Esophagus muscularis mucosa (tissue), 4 donors: ENCODE results near the gene MELTF.

ENCODE experiments used
- EP300 ChIP-seq: sonication (generic); formaldehyde crosslinking; IDR thresholded peaks from one replicate; pipeline ENCODE4 v1.6.1; 2017; ENCODE audit warnings: antibody characterized with exemption
- POLR2A ChIP-seq: fragments of 450-650 bp; IDR thresholded peaks from one replicate; pipeline ENCODE4 v1.6.1; 2017; ENCODE audit warnings: antibody characterized with exemption, moderate library complexity, mild to moderate bottlenecking, low read depth
- POLR2AphosphoS5 ChIP-seq, 2 donors: sonication (generic); formaldehyde crosslinking; IDR thresholded peaks; one replicate each; pipeline ENCODE4 v1.6.1; 2017; ENCODE audit warnings: antibody characterized with exemption in 2 of 2
- TF ChIP-seq, protein P1 (sequence below), 3 experiments: fragments of 200-600 bp in 2 of 3; fragments of 450-650 bp in 1 of 3; sonication (generic) in 2 of 3; IDR thresholded peaks; one replicate each; pipeline ENCODE4 v1.5.1; 2017 to 2019; ENCODE audit warnings: antibody characterized with exemption in 3 of 3, mild to moderate bottlenecking in 2 of 3, moderate library complexity in 1 of 3

DNA sequence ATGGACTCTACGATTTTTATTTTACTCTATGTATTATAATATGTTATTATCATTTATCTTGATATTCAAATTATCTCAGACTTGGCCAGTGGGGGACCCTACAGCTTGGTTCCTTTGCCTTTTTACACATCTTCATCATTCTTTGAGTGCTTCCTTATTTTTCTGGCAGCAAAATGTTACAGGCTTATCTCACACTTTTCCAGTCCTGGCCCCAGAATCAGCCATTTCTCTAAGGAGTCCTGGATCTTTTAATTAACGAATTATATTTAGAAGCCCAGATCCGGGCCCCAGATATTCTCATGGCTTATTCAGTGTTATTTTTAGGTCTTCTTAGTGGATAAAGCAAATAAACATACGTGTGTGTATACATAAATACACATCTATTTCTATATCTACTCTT is 32.8 kb upstream of the MELTF start:
- TF ChIP-seq, protein P1, sequence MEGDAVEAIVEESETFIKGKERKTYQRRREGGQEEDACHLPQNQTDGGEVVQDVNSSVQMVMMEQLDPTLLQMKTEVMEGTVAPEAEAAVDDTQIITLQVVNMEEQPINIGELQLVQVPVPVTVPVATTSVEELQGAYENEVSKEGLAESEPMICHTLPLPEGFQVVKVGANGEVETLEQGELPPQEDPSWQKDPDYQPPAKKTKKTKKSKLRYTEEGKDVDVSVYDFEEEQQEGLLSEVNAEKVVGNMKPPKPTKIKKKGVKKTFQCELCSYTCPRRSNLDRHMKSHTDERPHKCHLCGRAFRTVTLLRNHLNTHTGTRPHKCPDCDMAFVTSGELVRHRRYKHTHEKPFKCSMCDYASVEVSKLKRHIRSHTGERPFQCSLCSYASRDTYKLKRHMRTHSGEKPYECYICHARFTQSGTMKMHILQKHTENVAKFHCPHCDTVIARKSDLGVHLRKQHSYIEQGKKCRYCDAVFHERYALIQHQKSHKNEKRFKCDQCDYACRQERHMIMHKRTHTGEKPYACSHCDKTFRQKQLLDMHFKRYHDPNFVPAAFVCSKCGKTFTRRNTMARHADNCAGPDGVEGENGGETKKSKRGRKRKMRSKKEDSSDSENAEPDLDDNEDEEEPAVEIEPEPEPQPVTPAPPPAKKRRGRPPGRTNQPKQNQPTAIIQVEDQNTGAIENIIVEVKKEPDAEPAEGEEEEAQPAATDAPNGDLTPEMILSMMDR (IDR thresholded peaks at IDR 0.05) = no peak
- TF ChIP-seq POLR2AphosphoS5 (IDR thresholded peaks at IDR 0.05) (no peak), POLR2A (no peak), EP300 (no peak)
